BE2C (cell line): Measurements from ENCODE around the gene HTR2B.
"Not testable (repeated sequence)": the region's sequence is repeated elsewhere in the genome, so short reads cannot be mapped to it uniquely, and the experiment has no call there.

Experiments used
- DNase-seq: peaks from one replicate; pipeline ENCODE4 v3.0.0-alpha.2; 2020
- H3K27me3 ChIP-seq: fragments of 250-450 bp; sonication (Bioruptor Pico); 2 replicates; pipeline ENCODE4 v1.5.1; 2020; ENCODE audit warnings: mild to moderate bottlenecking
- H3K36me3 ChIP-seq: fragments of 250-450 bp; sonication (Bioruptor Pico); 2 replicates; pipeline ENCODE4 v1.5.1; 2020; ENCODE audit warnings: mild to moderate bottlenecking
- H3K4me1 ChIP-seq: fragments of 250-450 bp; sonication (Bioruptor Pico); 2 replicates; pipeline ENCODE4 v1.5.1; 2020
- H3K4me3 ChIP-seq: 2 replicates; pipeline ENCODE4 v1.5.1; 2011; ENCODE audit warnings: low read depth, low read length
- H3K9me3 ChIP-seq: fragments of 250-450 bp; sonication (Bioruptor Pico); 2 replicates; pipeline ENCODE4 v1.5.1; 2020
- TF ChIP-seq, protein P1 (sequence below): IDR thresholded peaks from 2 replicates; pipeline ENCODE4 v1.5.1; 2012; ENCODE audit warnings: mild to moderate bottlenecking, low read depth, low read length

Gene HTR2B

DNA sequence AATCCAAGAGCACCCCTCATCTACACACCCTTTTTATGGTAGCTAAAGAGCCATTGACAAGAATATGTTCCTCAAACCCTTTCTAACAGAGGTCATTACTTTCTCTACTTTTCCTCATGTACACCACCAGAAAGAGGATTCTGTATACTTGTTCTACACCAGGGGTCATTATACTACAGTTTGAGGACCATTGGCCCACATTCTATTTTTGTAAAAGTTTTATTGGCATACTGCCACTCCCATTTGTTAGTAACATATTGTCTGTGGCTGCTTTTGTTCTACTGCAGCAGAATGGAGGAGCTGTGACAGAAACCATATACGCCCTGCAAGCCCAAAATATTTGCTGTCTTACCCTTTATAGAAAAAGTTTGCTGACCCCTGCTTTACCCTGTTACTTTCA lies 14.3 kb downstream of the HTR2B start:
- no peak for DNase-seq
- H3K4me1 ChIP-seq: no peaks in the 10 kb centered on the region; the same call in 1 of the 2 replicates

DNA sequence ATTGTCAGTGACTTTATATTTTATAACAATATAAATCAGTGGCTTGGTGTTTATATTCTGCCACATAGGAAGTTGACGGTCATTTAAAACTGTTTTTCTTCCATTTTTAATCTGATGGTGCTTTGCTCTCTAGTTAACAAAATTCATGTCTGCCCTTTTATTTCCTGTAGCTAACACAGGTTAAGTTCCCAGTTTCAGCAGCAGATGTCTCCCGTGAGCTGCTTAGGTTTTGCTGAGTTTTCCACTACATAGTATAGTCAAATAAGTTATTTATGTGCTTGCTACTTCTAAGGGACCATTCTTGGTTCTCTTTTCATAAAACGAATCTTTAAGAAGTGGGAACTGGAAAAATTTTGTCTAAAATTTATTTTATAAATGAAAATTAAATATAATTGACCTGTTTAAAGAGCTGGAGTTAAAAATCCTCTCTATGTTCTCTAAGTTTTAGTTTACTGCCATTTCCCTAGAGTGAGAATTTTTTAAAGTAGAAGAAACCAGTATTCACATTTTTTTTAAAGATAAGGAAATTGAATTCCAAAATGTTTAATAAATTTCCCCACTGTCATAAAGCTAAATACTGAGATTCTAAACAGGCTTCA lies 20.6 kb downstream of the HTR2B start:
- Histone ChIP-seq H3K4me3 (no peak overlapping the region), H3K9me3 (no peaks in the 10 kb centered on the region; the same call in 1 of the 2 replicates), H3K27me3 (no peaks in the 10 kb centered on the region), H3K36me3 (peaks cover 28% of the 10 kb centered on the region), H3K4me1 (no peaks in the 10 kb centered on the region)
- peak; percentile 67 for DNase-seq
- TF ChIP-seq, protein P1, sequence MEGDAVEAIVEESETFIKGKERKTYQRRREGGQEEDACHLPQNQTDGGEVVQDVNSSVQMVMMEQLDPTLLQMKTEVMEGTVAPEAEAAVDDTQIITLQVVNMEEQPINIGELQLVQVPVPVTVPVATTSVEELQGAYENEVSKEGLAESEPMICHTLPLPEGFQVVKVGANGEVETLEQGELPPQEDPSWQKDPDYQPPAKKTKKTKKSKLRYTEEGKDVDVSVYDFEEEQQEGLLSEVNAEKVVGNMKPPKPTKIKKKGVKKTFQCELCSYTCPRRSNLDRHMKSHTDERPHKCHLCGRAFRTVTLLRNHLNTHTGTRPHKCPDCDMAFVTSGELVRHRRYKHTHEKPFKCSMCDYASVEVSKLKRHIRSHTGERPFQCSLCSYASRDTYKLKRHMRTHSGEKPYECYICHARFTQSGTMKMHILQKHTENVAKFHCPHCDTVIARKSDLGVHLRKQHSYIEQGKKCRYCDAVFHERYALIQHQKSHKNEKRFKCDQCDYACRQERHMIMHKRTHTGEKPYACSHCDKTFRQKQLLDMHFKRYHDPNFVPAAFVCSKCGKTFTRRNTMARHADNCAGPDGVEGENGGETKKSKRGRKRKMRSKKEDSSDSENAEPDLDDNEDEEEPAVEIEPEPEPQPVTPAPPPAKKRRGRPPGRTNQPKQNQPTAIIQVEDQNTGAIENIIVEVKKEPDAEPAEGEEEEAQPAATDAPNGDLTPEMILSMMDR: peak; percentile 96

More for the DNA sequence above, 14.3 kb downstream of the HTR2B start:
- H3K9me3 ChIP-seq: no peaks in the 10 kb centered on the region
- no peak overlapping the region for H3K4me3 ChIP-seq
- no peaks in the 10 kb centered on the region for H3K27me3 ChIP-seq
- TF ChIP-seq, protein P1: peak; percentile 37; the same call in 1 of the 2 replicates
- H3K36me3 ChIP-seq: peaks cover 48% of the 10 kb centered on the region

DNA sequence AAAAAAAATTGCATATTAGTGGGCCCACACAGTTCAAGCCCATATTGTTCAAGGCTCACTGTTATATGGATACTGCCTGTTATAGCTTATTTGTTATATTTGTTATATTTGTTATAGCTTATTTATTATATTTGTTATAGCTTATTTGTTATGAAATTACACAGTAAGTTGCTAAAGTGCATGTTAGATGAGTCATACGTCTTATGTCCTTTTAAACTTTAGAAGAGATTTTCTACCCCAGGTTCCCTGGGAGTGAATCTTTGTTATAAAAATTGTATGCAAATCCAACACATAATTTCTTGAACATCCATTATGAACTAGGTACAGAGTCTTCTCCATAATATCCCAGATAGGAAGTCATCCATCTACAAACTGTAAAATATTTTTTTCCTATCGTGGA lies 22.1 kb downstream of the HTR2B start:
- TF ChIP-seq, protein P1: no peak
- DNase-seq: no peak
- Histone ChIP-seq H3K9me3 (no peaks in the 10 kb centered on the region; the same call in 1 of the 2 replicates), H3K4me3 (no peak overlapping the region), H3K27me3 (no peaks in the 10 kb centered on the region), H3K4me1 (no peaks in the 10 kb centered on the region), H3K36me3 (peaks cover 27% of the 10 kb centered on the region)

DNA sequence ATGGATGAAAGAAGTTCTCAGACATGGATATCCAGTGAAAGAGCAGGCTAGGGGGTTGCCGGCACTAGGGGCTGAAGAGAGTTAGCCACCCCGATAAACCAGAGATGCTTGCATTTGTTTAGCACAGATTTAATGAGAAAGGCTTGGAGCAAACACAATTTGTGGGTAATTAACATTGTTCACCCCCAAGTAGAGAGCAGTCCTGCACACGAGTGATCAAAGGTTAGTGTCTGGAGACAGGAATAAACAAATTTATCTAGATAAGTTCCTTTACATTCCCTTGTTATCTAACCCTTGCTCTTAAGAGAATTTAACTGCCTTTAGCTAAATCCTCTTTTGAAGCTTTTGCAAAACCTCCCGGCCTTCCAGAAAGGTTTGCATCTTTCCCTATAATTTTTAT lies 23.9 kb downstream of the HTR2B start:
- H3K4me1 ChIP-seq: no peaks in the 10 kb centered on the region
- H3K9me3 ChIP-seq: no peaks in the 10 kb centered on the region; the same call in 1 of the 2 replicates
- TF ChIP-seq, protein P1: no peak
- peaks cover 42% of the 10 kb centered on the region for H3K36me3 ChIP-seq
- H3K4me3 ChIP-seq: no peak overlapping the region
- no peaks in the 10 kb centered on the region for H3K27me3 ChIP-seq
- DNase-seq: no peak

DNA sequence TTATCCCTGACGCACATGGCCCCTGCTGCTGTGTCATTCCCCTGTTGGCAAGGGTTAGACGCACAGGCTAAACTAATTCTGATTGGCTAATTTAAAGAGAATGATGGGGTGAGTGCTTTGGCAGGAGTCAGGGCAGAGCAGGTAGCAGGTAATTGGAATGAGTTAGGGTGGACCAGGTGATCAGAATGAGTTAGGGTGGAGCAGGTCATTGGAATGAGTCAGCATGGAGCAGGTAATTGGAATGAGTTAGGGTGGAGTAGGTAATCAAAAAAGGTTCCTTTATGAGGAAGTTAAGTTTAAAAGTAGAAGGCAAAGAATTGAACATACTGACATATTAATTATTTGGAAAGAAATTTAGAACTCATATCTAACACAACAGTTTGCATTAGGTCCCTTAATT lies 24.5 kb downstream of the HTR2B start:
- H3K4me1 ChIP-seq, H3K9me3 ChIP-seq, H3K4me3 ChIP-seq, H3K27me3 ChIP-seq, DNase-seq: not testable (repeated sequence)
- H3K36me3 ChIP-seq: peaks cover 44% of the 10 kb centered on the region

DNA sequence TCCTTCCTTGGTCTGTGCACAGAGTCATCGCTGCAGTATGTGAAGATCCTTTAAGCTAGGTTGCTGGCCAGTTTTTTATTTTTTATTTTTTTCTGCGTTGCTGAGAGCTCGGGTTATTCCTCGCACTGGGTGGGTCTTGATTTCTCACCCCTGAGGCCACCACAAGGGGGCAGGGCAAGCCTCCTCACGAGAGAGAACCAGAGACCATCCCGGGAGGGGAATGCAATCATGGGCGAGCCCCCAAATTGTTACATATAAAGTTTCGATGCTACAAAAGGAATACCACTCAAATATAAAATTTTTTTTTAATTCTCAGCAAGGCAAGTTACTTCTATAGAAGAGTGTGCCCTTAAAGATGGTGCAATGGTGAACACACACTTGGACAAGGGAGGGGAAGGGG lies 24.9 kb downstream of the HTR2B start:
- Histone ChIP-seq H3K4me3 (no peak overlapping the region), H3K9me3 (no peaks in the 10 kb centered on the region; the same call in 1 of the 2 replicates), H3K36me3 (peaks cover 48% of the 10 kb centered on the region), H3K4me1 (no peaks in the 10 kb centered on the region; the same call in 1 of the 2 replicates), H3K27me3 (no peaks in the 10 kb centered on the region)
- TF ChIP-seq, protein P1: peak; percentile 39
- DNase-seq: peak; percentile 40
